ENCODE results near the gene FAM20C. TPM values are rescaled to one million over a fixed set of nuclear protein-coding genes. Genes with fewer than 3 reads are reported as not detected.

FAM20C gene
- total RNA-seq, 4 donors from 2014 or later: 46.5 to 79.2 (median 69.8) TPM

GRCh38 chr7:226281-226895 is 34.0 kb downstream of the FAM20C start:
- H3K9me3 ChIP-seq: no peaks in the 10 kb centered on the region
- intact Hi-C loops (cut with DNase I): no loop called here
- peaks cover 34 to 79% (median 71%) of the 10 kb centered on the region in 4 donors for H3K4me1 ChIP-seq
- TF ChIP-seq POLR2A (IDR thresholded peaks at IDR 0.05; ENCODE audit: low read depth) (no peak), EP300 (IDR thresholded peaks at IDR 0.05) (no peak), CTCF (IDR thresholded peaks at IDR 0.05) (no peak), POLR2AphosphoS5 (IDR thresholded peaks at IDR 0.05) (peak in 1 of 2 donors; percentile 46)
- peak overlapping the region; percentile 89 to 98 (median 96) for H3K27ac ChIP-seq (replicated peaks in 1 of 4)
- peaks cover 0 to 7% (median 4%) of the 10 kb centered on the region in 4 donors for H3K36me3 ChIP-seq
- DNase-seq (ENCODE audit: extremely low spot score): no peak
- no peaks in the 10 kb centered on the region for H3K27me3 ChIP-seq
- no peak overlapping the region for H3K4me3 ChIP-seq
- 78% methylated on average over 18 of the region's 23 CpGs for WGBS

GRCh38 chr7:227926-228325 is 35.6 kb downstream of the FAM20C start:
- TF ChIP-seq POLR2AphosphoS5 (IDR thresholded peaks at IDR 0.05) (no peak), EP300 (IDR thresholded peaks at IDR 0.05) (no peak), POLR2A (IDR thresholded peaks at IDR 0.05; ENCODE audit: low read depth) (no peak)
- no peaks in the 10 kb centered on the region for H3K27me3 ChIP-seq
- no peak overlapping the region for H3K4me3 ChIP-seq
- no peak for DNase-seq (ENCODE audit: extremely low spot score)
- 88% methylated on average over 16 of the region's 16 CpGs for WGBS
- H3K9me3 ChIP-seq: no peaks in the 10 kb centered on the region
- intact Hi-C loops (cut with DNase I): no loop called here
- H3K4me1 ChIP-seq: peaks cover 46 to 83% (median 76%) of the 10 kb centered on the region in 4 donors
- H3K36me3 ChIP-seq: peaks cover 0 to 7% (median 4%) of the 10 kb centered on the region in 4 donors
- H3K27ac ChIP-seq (replicated peaks in 1 of 4): peak overlapping the region; percentile 89 to 98 (median 96)

- TF ChIP-seq POLR2AphosphoS5 (IDR thresholded peaks at IDR 0.05): no peak
- no peak for TF ChIP-seq CTCF (IDR thresholded peaks at IDR 0.05)
- no peak for TF ChIP-seq EP300 (IDR thresholded peaks at IDR 0.05)
- no peak for TF ChIP-seq POLR2A (IDR thresholded peaks at IDR 0.05; ENCODE audit: low read depth)
- DNase-seq (ENCODE audit: extremely low spot score): no peak
- Histone ChIP-seq H3K9me3 (no peaks in the 10 kb centered on the region), H3K4me1 (peaks cover 52 to 83% (median 79%) of the 10 kb centered on the region in 4 donors), H3K27me3 (no peaks in the 10 kb centered on the region), H3K36me3 (peaks cover 0 to 6% (median 4%) of the 10 kb centered on the region in 4 donors), H3K27ac (replicated peaks in 1 of 4) (peak overlapping the region; percentile 89 to 98 (median 96)), H3K4me3 (peak overlapping the region in 3 of 4 donors; percentile 16 to 46 (median 32))
- WGBS: 74% methylated on average over 3 of the region's 12 CpGs
- intact Hi-C loops (cut with DNase I): no loop called here
Measured at GRCh38 chr7:228610-229009, 36.2 kb downstream of the FAM20C start.

- Histone ChIP-seq H3K27me3 (no peaks in the 10 kb centered on the region), H3K4me3 (peak overlapping the region; percentile 3 to 46 (median 25)), H3K9me3 (no peaks in the 10 kb centered on the region), H3K36me3 (peaks cover 0 to 5% (median 3%) of the 10 kb centered on the region in 4 donors), H3K4me1 (peaks cover 60 to 87% (median 86%) of the 10 kb centered on the region in 4 donors), H3K27ac (replicated peaks in 1 of 4) (peak overlapping the region; percentile 89 to 98 (median 96))
- 45% methylated on average over 24 of the region's 29 CpGs for WGBS
- peak; percentile 97 for DNase-seq (ENCODE audit: extremely low spot score)
- TF ChIP-seq EP300 (IDR thresholded peaks at IDR 0.05) (peak; percentile 95), POLR2A (IDR thresholded peaks at IDR 0.05; ENCODE audit: low read depth) (peak; percentile 20), POLR2AphosphoS5 (IDR thresholded peaks at IDR 0.05) (peak; percentile 83 to 84), CTCF (IDR thresholded peaks at IDR 0.05) (no peak)
- intact Hi-C loops (cut with DNase I): no loop called here
Measured at GRCh38 chr7:229184-229964, 37.0 kb downstream of the FAM20C start.

GRCh38 chr7:230274-230673 is 37.9 kb downstream of the FAM20C start:
- intact Hi-C loops (cut with DNase I): loop anchor here (5.0 kb wide), 1 partner anchor 38 kb away; the partner anchor contains the start of gene FAM20C
- peak overlapping the region in 3 of 4 donors; percentile 18 to 46 (median 32) for H3K4me3 ChIP-seq
- 41% methylated on average over 11 of the region's 17 CpGs for WGBS

More at GRCh38 chr7:230274-230673, 37.9 kb downstream of the FAM20C start:
- Histone ChIP-seq H3K9me3 (no peaks in the 10 kb centered on the region), H3K36me3 (peaks cover 0 to 5% (median 3%) of the 10 kb centered on the region in 4 donors), H3K4me1 (peaks cover 68 to 96% (median 95%) of the 10 kb centered on the region in 4 donors), H3K27me3 (no peaks in the 10 kb centered on the region), H3K27ac (replicated peaks in 1 of 4) (peak overlapping the region; percentile 89 to 98 (median 96))
- no peak for DNase-seq (ENCODE audit: extremely low spot score)
- TF ChIP-seq POLR2AphosphoS5 (IDR thresholded peaks at IDR 0.05): peak in 1 of 2 donors; percentile 33
- TF ChIP-seq CTCF (IDR thresholded peaks at IDR 0.05): no peak
- peak; percentile 3 for TF ChIP-seq EP300 (IDR thresholded peaks at IDR 0.05)
